LoVo (cell line): ENCODE results near the gene PLCH2.

Experiments used
- DNase-seq: peaks from one replicate; pipeline ENCODE4 v3.0.0-alpha.2; 2016; ENCODE audit warnings: low spot score

PLCH2 gene

DNA sequence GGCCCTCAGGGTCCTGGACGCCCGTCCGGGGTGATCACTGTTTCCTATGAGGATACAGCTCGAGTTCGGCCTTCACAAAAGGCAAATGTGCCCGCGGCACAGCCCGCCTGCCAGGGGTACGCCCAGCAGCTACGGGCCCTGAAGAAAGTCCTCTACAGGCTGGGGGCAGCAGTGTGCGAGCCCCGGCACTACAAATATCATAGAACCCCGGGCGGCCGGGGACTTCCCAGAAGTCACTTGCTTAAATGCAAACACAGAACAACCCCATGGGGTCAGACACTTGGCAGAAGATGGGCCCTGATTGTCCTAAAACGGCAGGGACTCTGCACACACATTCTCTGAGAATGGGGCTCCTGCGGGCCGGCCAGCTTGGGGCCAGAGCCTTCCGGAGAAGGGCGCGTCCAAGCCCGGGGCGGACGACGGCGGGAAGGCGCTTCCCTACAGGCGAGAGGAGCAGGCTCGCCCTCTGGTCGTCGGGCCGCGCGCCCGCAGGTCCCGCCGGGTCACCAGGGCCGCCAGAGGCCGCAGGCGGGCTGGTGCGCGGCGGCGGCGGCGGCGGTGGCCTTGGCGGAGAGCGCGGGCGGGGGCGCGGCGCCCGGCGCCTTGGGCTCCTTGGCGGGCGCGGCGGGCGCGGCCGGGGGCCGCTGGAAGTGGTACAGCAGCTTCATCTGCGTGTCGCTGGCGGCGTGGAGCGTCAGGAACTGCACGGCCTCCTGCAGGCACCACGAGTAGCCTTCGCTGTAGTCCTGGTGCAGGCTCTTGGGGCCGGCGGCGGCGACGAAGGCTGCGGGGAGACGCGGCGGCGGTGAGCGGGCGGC, 53.1 kb downstream of the PLCH2 start:
- DNase-seq, result no peak

DNA sequence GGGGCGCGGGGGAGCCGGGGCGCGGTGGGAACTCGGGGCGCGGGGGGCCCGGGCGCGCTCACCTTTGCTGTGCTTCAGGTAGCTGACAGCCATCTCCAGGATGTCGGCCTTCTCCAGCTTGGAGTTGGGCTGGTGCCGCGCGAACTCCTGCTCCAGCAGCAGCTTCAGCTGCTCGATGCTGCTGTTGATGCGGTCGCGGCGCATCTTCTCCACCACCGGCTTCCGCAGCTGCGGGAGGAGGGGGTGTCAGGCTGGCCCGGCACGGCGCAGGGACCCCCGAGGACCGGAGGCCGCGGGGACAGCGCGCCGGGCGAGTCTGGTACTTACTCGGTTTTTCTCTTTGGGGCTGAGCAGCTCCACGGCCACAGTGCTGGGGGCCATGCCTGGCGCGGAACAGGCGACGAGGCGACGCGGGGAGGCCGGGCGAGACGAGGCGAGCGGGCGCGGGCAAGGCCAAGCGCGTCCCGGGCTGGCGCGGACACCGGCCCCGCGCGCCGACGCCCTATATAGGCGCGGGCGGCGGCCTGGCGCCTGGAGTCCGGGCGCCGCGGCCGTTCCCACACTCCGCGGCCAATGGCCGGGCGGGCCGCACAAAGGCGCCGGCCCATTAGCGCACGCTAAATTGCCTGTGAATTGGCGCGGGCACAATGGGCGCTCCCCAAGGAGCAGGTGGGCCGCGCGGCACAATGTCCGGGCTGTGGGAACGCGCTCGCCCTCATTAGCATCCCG, 53.9 kb downstream of the PLCH2 start, which contains the start of gene HES5:
Gene HES5 (minus strand): TSS at position 480 of the 729 bp plus-strand sequence. CDS start 99 bp downstream, at position 381.
- no peak for DNase-seq

DNA sequence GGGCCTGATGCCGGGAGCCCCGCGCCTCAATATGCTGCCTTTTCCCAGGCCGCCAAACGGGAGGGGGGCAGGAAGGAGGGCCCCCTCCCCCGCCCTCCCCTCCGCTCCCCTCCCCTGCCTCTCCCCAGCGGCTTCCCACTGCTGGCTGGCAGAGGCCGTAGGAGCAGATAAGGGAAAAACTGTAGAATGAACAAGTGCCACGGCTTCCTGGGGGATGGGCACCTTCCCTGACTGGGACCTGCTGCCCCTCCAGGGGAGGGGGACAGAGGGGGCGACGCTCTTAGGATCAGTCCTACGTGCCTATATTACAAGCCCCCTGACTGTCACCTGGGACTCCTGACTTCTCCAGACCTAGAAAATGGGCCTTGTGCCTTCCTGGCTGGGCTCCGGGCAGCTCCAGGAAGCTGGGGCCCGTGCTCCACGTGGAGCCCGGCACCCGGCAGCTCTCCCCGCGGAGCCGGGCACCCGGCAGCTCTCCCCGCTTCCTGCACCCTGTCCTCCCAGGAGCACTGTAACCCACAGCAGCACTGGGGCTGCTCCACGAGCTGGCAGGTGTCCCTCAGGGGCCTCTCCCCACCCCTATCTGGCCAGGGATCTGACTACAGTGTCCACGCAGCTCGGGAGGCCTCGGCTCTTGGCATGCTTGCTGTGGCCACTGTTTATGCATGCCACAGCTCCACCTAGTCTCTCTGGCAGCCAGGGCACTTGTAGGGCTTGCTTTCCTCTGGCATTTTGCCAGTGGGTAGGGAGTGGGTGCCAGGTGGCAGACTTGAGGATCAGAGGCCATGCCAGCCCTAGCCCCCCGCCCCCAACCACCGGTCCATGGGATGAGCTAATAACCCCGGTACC, 54.6 kb downstream of the PLCH2 start:
- DNase-seq, result no peak

DNA sequence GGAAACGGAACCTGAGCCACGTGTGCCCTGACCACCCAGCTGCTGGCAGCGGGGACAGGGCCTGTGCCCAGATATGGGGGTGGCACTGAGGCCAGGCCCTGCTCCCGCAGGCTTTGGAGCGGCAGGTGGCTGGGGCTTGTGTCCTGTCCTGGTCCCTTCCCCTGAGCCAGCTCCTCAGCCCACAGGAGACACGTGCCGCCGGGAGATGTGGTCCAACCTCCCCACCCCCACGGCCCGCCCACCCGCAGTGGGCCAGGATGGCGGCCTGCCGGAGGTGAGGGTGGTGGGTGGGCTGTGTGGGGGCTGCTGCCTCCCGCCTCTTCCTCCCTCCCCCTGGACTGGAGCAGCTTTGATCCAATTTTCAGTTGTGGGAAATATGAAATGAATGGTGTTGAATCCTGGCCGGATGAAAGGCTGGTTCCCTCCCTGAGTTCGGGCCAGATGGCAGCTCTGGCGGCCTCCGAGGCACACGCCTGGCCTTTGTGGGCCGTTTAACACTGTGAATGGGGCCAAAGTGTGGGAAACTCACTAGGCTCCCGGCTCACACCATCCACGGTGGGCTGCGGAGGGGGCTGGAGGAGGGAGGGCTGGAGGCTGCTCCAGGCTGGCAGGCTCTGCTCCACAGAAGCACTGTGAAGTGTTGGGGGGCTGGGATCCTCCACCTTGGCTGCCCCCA, 56.5 kb downstream of the PLCH2 start:
- DNase-seq, result no peak

DNA sequence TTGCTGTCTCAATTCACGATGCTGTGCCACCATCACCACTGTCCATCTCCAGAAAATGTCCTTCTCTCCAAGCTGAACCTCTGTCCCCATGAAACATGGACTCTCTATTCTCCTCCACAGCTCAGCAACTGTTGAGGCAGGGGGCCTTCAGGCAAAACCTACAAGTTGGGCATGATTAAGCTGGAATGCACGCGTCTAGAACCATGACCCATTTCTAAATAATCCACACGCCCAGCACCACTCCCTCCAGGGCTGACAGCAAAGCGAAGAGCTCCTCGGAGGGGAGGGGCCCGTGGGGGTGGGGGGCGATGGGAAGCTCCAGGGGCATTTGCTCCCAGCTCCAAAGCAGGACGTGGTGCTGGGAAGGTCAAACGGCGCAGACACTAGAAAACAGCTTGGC, 57.3 kb downstream of the PLCH2 start:
- no peak for DNase-seq

DNA sequence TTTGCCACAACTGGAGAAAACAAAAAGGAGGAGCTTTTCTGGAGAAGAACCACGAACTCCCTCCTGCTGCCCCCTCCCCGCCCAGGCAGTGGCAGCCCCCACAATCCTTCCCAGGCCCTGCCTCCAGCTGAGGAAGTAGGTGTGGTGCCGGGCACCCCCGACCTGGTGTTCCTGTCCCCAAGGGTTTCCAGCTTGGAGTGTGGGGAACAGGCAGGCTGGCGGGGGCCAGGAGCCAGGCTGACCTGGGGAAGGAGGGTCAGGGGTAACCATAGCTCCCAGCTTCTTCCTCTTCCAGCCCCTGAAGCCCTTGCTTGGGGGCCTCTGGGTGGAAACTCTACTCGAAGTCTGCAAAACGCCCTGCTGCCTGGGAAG, 58.2 kb downstream of the PLCH2 start:
- DNase-seq, result no peak

GRCh38 chr1:2534687-2535441, 58.8 kb downstream of the PLCH2 start:
- no peak for DNase-seq

GRCh38 chr1:2535455-2535854, 59.4 kb downstream of the PLCH2 start:
- DNase-seq, result no peak

- DNase-seq, result no peak
Measured at GRCh38 chr1:2535981-2536380, 59.9 kb downstream of the PLCH2 start.

GRCh38 chr1:2537784-2538115, 61.7 kb downstream of the PLCH2 start:
- no peak for DNase-seq

DNA sequence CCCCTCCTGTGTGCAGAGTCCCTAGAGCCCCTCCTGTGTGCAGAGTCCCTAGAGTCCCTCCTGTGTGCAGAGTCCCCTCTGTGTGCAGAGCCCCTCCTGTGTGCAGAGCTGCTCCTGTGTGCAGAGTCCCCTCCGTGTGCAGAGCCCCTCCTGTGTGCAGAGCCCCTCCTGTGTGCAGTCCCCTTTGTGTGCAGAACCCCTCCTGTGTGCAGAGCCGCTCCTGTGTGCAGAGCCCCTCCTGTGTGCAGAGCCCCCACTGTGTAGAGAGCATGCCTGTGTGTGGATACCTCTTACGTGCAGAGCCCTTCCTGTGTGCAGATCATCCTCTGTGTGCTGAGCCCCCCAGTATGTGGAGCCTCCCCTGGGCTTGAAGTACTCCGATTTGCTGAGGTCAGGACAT, 62.3 kb downstream of the PLCH2 start:
- no peak for DNase-seq

- DNase-seq, result no peak
Measured at GRCh38 chr1:2538872-2539271, 62.8 kb downstream of the PLCH2 start.

GRCh38 chr1:2539312-2539907, 63.3 kb downstream of the PLCH2 start:
- no peak for DNase-seq

DNA sequence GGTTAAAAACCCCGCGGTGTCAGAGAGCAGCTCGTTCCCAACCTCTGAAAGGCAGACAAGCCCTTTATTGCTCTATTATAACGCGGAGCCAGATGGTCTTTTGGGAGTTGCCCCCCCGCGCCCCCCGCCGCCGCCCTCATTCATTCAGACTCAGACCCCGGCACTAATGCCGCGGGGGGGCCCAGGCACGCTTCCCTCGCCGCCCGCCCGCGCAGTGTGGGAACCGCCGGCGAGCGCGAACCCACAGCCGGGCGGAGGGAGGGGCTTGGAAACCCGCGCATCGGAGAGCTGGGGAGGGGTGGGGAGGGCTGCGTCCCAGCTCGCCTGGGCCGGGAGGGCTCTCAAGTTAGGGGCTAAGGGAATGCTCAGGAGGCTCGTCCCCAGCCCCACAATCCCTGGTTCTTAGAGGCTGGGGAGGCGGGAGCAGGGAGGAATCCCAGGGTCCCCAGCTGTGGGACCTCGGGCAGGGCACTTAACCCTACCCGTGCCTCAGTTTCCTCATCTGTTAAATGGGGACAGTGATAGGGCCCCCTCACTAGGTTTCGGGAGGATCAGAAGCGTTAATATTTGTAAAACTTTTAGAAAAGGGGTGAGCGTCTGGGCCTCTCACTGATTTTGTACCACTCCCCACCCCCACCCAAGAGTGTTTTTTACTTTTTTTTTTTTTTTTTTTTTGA, 64.9 kb downstream of the PLCH2 start:
- DNase-seq, result no peak

DNA sequence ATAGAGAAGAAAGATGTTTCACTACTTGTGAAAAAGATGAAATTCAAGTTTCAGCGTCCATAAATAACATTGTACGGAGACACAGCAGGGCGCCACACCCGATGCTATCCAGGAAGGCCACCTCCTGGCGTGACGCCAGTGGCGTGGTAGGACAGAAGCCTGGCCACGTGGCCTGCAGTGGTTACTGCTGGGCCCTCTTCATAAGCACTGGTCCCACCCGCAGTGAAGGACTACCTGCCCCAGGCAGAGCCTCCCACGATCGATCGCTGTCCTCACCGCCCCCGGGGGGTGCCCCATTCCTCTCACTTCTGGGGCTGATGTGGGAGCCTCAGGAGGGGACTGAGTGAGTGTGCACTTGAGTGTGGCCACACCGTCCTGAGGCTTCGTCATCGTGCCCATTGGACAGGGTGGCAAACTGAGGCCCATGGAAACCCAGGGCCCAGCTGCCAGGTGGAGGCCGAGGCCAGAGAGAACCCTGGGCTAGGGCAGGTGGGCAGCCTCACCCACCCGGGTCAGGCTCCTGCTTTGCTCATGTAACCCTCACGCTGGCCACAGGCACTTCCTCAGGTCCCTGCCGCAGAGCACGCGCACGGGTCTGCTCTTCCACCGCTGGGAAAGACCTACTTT, 65.6 kb downstream of the PLCH2 start:
- peak; percentile 58 for DNase-seq

GRCh38 chr1:2542246-2542915, 66.3 kb downstream of the PLCH2 start:
- DNase-seq, result no peak

DNA sequence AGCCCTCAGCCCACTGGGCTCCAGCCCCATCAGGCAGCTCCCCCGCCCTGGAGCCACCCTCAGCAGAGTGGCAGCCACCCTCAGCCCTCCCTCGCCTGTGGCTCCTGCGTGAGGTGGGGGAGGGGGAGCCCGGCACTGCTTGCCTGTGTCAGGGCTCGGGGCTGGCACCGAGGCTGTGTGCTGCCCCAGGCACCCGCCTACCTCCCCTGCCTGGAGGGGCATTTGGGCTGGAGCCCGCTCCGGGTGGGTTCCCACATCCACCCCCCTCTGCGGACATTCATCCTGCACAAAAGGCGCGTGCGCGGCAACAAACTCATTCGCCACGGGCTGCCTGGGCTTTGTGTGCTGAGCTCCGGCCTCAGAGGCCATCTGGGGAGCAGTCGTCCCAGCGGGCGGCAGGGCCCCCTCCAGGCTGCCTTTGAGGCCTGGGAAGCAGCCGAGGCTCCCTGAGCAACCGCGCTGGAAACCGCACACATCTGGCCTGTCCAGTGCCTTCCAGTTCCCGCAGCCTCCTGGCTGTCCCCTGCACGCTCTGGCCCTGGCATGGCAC, 67.5 kb downstream of the PLCH2 start:
- no peak for DNase-seq

DNA sequence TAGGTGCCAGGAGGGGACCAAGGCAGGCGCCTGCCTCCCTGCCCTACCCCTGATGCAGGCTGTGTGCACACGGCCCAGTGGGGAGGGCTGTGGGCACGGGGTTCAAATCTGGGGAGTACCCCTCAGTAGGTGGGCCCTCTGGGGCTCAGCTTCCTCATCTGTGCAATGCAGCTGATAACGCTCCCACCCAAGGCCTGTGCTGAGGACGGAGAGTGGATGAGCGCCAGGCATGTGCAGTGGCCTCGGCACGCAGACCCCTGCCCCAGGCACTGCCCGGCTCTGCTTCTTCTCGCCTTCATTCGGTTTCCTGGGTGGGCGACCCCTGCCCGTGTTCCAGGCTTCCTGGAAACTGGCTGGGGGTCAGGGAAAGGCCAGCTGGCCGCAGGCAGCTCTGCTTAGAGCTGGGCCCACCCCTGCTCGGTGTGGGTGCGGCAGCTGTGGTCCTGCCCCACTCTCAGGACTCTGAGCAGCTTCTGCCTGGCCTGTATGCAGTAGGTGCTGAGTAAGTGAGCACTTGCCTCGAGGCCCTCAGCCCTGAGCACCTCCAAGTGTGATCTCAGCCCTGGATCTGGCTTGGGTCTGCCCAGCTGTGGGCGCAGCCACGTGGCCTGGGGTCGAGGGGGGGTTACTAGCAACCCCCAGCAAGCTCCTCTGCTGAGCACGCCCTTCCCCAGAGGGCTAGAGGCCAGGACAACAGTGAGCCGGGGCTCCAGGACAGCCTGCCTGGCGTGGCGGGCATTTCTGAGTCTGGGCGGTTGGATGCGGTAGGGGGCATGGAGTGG, 68.2 kb downstream of the PLCH2 start:
- DNase-seq, result no peak
